Keratinocyte (primary cell): ENCODE data around the gene TCF7. TPM values are rescaled to one million over a fixed set of nuclear protein-coding genes. Genes with fewer than 3 reads are reported as not detected.

Experiments
- DNase-seq: peaks from one replicate; pipeline ENCODE4 v3.0.0-alpha.2; 2011; ENCODE audit warnings: low read depth, missing footprints, low spot score
- FAIRE-seq: peaks from 2 replicates; lab custom pipeline; 2011; peaks lifted over from hg19 to GRCh38; lab: Jason Lieb, UNC
- H2AFZ ChIP-seq: 2 replicates; pipeline ENCODE4 v1.6.0; 2012; ENCODE audit warnings: low read length, control low read depth, inconsistent platforms; ENCODE audit not compliant: control insufficient read depth
- H3K27ac ChIP-seq: 2 replicates; pipeline ENCODE4 v1.5.1; 2011; ENCODE audit warnings: low read length; ENCODE audit not compliant: control insufficient read depth, insufficient read depth
- H3K27me3 ChIP-seq: 3 replicates; pipeline ENCODE4 v1.6.0; 2011; ENCODE audit warnings: low read length; ENCODE audit not compliant: control insufficient read depth, insufficient read depth; ENCODE audit errors: extremely low read depth
- H3K36me3 ChIP-seq, 2 experiments: 2 replicates in 1 of 2; 3 replicates in 1 of 2; pipeline ENCODE4 v1.5.1; 2011; ENCODE audit warnings: low read length in 2 of 2, mild to moderate bottlenecking in 1 of 2; ENCODE audit not compliant: control insufficient read depth in 2 of 2, insufficient read depth in 2 of 2; ENCODE audit errors: extremely low read depth in 1 of 2
- H3K4me1 ChIP-seq: 3 replicates; pipeline ENCODE4 v1.5.1; 2011; ENCODE audit warnings: low read length; ENCODE audit not compliant: control insufficient read depth, insufficient read depth; ENCODE audit errors: extremely low read depth
- H3K4me2 ChIP-seq: 3 replicates; pipeline ENCODE4 v1.6.0; 2011; ENCODE audit warnings: low read depth, low read length; ENCODE audit not compliant: control insufficient read depth, insufficient read depth; ENCODE audit errors: extremely low read depth
- H3K4me3 ChIP-seq, 3 experiments: fragments of 200-600 bp in 1 of 3; sonication (generic) in 1 of 3; 2 replicates in 2 of 3; 3 replicates in 1 of 3; pipeline ENCODE4 v1.5.1; 2011 to 2016; ENCODE audit warnings: low read length in 3 of 3, mild to moderate bottlenecking in 3 of 3, control low read depth in 2 of 3, inconsistent platforms in 1 of 3, low read depth in 1 of 3, mixed read lengths in 1 of 3, mixed run types in 1 of 3, moderate library complexity in 1 of 3; ENCODE audit not compliant: control insufficient read depth in 2 of 3, insufficient read depth in 2 of 3; ENCODE audit errors: extremely low read depth in 1 of 3
- H3K79me2 ChIP-seq: 2 replicates; pipeline ENCODE4 v1.6.0; 2012; ENCODE audit warnings: low read length; ENCODE audit not compliant: control insufficient read depth, insufficient read depth
- H3K9ac ChIP-seq: 3 replicates; pipeline ENCODE4 v1.6.0; 2011; ENCODE audit warnings: low read length; ENCODE audit not compliant: control insufficient read depth, insufficient read depth; ENCODE audit errors: extremely low read depth
- H3K9me1 ChIP-seq: 3 replicates; pipeline ENCODE4 v1.6.0; 2011; ENCODE audit warnings: low read length; ENCODE audit not compliant: control insufficient read depth, insufficient read depth; ENCODE audit errors: extremely low read depth
- H3K9me3 ChIP-seq: 2 replicates; pipeline ENCODE4 v1.5.1; 2012; ENCODE audit warnings: low read depth, low read length; ENCODE audit not compliant: control insufficient read depth
- H4K20me1 ChIP-seq: 3 replicates; pipeline ENCODE4 v1.6.0; 2011; ENCODE audit warnings: low read length; ENCODE audit not compliant: control insufficient read depth, insufficient read depth; ENCODE audit errors: extremely low read depth
- CTCF ChIP-seq, 3 experiments: IDR thresholded peaks in 1 of 3; conservative IDR thresholded peaks in 1 of 3; optimal IDR thresholded peaks in 1 of 3; 2 replicates in 2 of 3; 3 replicates in 1 of 3; pipeline versions ENCODE3 to v1.5.1; 2011; ENCODE audit warnings: low read length in 3 of 3, mild to moderate bottlenecking in 3 of 3, moderate library complexity in 2 of 3, control low read depth in 1 of 3, inconsistent platforms in 1 of 3; ENCODE audit not compliant: insufficient read depth in 2 of 3; ENCODE audit errors: extremely low read depth in 1 of 3
- EZH2 ChIP-seq: IDR thresholded peaks from one replicate; pipeline ENCODE4 v1.6.1; 2012; ENCODE audit warnings: inconsistent platforms, mild to moderate bottlenecking, low read length, moderate library complexity
- dilution Hi-C: fragments of 300-500 bp; cut with MboI; formaldehyde crosslinking; loops from one replicate; pipeline ENCODE4 v1.7.0; 2020; ENCODE audit warnings: low sequenced_read_pairs; ENCODE audit not compliant: extremely low pct_ligation_motif_present
- polyA plus RNA-seq, 5 experiments: library from polyadenylated mRNA; depleted of rRNA in 3 of 5; stranded (reverse) in 3 of 5; stranded (forward) in 1 of 5; unstranded in 1 of 5; fragments of >200 nt; gene quantifications; 1 replicate in 1 of 5; 2 replicates in 3 of 5; 3 replicates in 1 of 5; pipeline versions ENCODE4 v1.2.1 to v1.2.3, GENCODE V29; 2011 to 2012; ENCODE audit warnings: missing spikeins in 2 of 5, low read depth in 1 of 5, low replicate concordance in 1 of 5

The TCF7 gene
- polyA plus RNA-seq, 1 donor (not counting 4 experiments of a cell fraction or from before 2014, with no cell fraction given) = 0.84 TPM

GRCh38 chr5:134145041-134145757 is 30.7 kb downstream of the TCF7 start:
- no peaks in the 10 kb centered on the region for H3K27me3 ChIP-seq
- H3K4me2 ChIP-seq = no peak overlapping the region
- H3K36me3 ChIP-seq = peaks cover 31 to 35% of the 10 kb centered on the region in 2 experiments
- dilution Hi-C loops = no loop called here
- no peak overlapping the region for H3K4me3 ChIP-seq
- H3K9ac ChIP-seq = no peak overlapping the region
- H4K20me1 ChIP-seq = peaks cover 27% of the 10 kb centered on the region
- no peaks in the 10 kb centered on the region for H3K9me1 ChIP-seq
- FAIRE-seq = no peak
- H3K27ac ChIP-seq = no peak overlapping the region
- no peaks in the 10 kb centered on the region for H3K9me3 ChIP-seq
- no peak overlapping the region for H2AFZ ChIP-seq
- TF ChIP-seq CTCF (optimal IDR thresholded peaks at IDR 0.05 in 1 of 3, IDR thresholded peaks at IDR 0.05 in 1 of 3, conservative IDR thresholded peaks at IDR 0.05 in 1 of 3; ENCODE audit: extremely low read depth in 1 of 3, insufficient read depth in 2 of 3, low read length in 3 of 3) (no peak), EZH2 (no peak)
- no peak for DNase-seq
- peaks cover 13% of the 10 kb centered on the region for H3K79me2 ChIP-seq
- H3K4me1 ChIP-seq = peaks cover 8% of the 10 kb centered on the region

- no peak overlapping the region for H3K27ac ChIP-seq
- no peaks in the 10 kb centered on the region for H3K9me3 ChIP-seq
- no peak overlapping the region for H3K4me2 ChIP-seq
- peaks cover 2% of the 10 kb centered on the region for H3K4me1 ChIP-seq
- DNase-seq (peak; percentile 41), FAIRE-seq (peak; percentile 75)
- dilution Hi-C loops = no loop called here
- H2AFZ ChIP-seq = no peak overlapping the region
- H3K9me1 ChIP-seq = no peaks in the 10 kb centered on the region
- no peak for TF ChIP-seq EZH2
- peak in 2 of 3 experiments; percentile 94 to 98 for TF ChIP-seq CTCF (optimal IDR thresholded peaks at IDR 0.05 in 1 of 3, IDR thresholded peaks at IDR 0.05 in 1 of 3, conservative IDR thresholded peaks at IDR 0.05 in 1 of 3; ENCODE audit: extremely low read depth in 1 of 3, insufficient read depth in 2 of 3, low read length in 3 of 3)
- no peak overlapping the region for H3K9ac ChIP-seq
- H4K20me1 ChIP-seq = peaks cover 26% of the 10 kb centered on the region
- H3K79me2 ChIP-seq = peaks cover 13% of the 10 kb centered on the region
- no peaks in the 10 kb centered on the region for H3K27me3 ChIP-seq
- peaks cover 31 to 39% of the 10 kb centered on the region in 2 experiments for H3K36me3 ChIP-seq
- no peak overlapping the region for H3K4me3 ChIP-seq
Measured at GRCh38 chr5:134145779-134146581, 31.5 kb downstream of the TCF7 start.
